ENCODE data around the gene PACSIN1. TPM values are rescaled to one million over a fixed set of nuclear protein-coding genes. Genes with fewer than 3 reads are reported as not detected.

PACSIN1 gene
- total and polyA plus RNA-seq, 4 donors, result 5.8 to 34.8 (median 25.7) TPM

- H3K36me3 ChIP-seq (ENCODE audit: control insufficient read depth, insufficient read depth, low read length), result peaks cover 19% of the 10 kb centered on the region
- no peak overlapping the region for H3K27ac ChIP-seq (ENCODE audit: low read depth, low read length)
- H3K4me1 ChIP-seq (ENCODE audit: control insufficient read depth, insufficient read depth, low read length), result peaks cover 23% of the 10 kb centered on the region
- 79% methylated on average over 18 of the region's 19 CpGs for WGBS (ENCODE audit: insufficient coverage)
- H3K9me3 ChIP-seq (ENCODE audit: control insufficient read depth, insufficient read depth, low read length), result no peaks in the 10 kb centered on the region
- no peak for DNase-seq (ENCODE audit: low read depth in 4 of 6, low spot score in 6 of 6)
- no peak overlapping the region for H3K4me3 ChIP-seq (ENCODE audit: low read depth, low read length)
- no peaks in the 10 kb centered on the region for H3K27me3 ChIP-seq (ENCODE audit: control insufficient read depth, insufficient read depth, low read length)
Measured at GRCh38 chr6:34537922-34538550, 72.2 kb downstream of the PACSIN1 start.

DNA sequence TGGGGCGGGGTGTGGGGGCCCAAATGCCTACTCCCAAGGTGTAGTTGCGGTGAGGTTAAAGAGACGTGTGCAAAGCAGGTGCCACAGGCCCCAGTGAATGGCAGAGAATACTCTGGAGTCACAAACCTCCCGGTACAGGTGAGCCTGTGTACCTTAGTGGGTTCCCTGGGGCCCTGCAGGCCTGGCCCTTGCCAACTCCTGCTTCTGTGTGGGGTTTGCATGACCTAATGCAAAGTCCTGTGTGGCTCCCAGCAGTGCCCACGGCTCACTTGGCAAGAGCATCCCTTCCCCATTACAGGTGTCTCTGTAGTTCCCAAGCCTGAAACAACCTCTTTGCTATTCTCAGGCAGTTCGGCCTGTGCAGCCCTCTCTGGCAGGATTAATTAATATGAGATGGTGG, 72.7 kb downstream of the PACSIN1 start:
- Histone ChIP-seq H3K27ac (ENCODE audit: low read depth, low read length) (no peak overlapping the region), H3K4me1 (ENCODE audit: control insufficient read depth, insufficient read depth, low read length) (peaks cover 23% of the 10 kb centered on the region), H3K9me3 (ENCODE audit: control insufficient read depth, insufficient read depth, low read length) (no peaks in the 10 kb centered on the region), H3K36me3 (ENCODE audit: control insufficient read depth, insufficient read depth, low read length) (peaks cover 15% of the 10 kb centered on the region), H3K4me3 (ENCODE audit: low read depth, low read length) (no peak overlapping the region), H3K27me3 (ENCODE audit: control insufficient read depth, insufficient read depth, low read length) (no peaks in the 10 kb centered on the region)
- 98% methylated on average over 4 of the region's 6 CpGs for WGBS (ENCODE audit: insufficient coverage)
- DNase-seq (ENCODE audit: low read depth in 4 of 6, low spot score in 6 of 6), result peak in 1 of 6 donors; percentile 28

DNA sequence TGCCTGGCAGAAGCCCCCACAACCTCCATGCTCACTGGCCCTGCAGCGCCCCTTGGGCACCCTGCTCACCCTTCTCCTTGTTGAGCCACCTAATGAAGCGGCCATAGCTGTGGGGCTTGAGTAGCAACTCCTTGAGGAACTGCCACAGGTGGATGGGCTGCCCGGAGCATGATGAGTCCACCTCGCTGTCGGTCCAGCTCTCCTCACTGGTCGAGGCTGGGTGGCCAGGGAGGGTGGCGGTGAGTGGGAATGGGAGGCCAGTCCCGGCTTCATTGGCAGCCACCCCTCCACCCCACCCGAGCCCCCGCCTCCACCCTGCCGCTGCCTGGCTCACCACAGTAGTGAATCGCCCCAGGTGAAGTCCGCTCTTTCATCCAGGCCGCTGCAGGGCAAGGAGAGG, 73.3 kb downstream of the PACSIN1 start:
- H3K4me1 ChIP-seq (ENCODE audit: control insufficient read depth, insufficient read depth, low read length), result peaks cover 23% of the 10 kb centered on the region
- no peaks in the 10 kb centered on the region for H3K9me3 ChIP-seq (ENCODE audit: control insufficient read depth, insufficient read depth, low read length)
- no peak for DNase-seq (ENCODE audit: low read depth in 4 of 6, low spot score in 6 of 6)
- peaks cover 9% of the 10 kb centered on the region for H3K36me3 ChIP-seq (ENCODE audit: control insufficient read depth, insufficient read depth, low read length)
- H3K27ac ChIP-seq (ENCODE audit: low read depth, low read length), result no peak overlapping the region
- no peak overlapping the region for H3K4me3 ChIP-seq (ENCODE audit: low read depth, low read length)
- WGBS (ENCODE audit: insufficient coverage), result 88% methylated on average over 4 of the region's 14 CpGs
- H3K27me3 ChIP-seq (ENCODE audit: control insufficient read depth, insufficient read depth, low read length), result no peaks in the 10 kb centered on the region

DNA sequence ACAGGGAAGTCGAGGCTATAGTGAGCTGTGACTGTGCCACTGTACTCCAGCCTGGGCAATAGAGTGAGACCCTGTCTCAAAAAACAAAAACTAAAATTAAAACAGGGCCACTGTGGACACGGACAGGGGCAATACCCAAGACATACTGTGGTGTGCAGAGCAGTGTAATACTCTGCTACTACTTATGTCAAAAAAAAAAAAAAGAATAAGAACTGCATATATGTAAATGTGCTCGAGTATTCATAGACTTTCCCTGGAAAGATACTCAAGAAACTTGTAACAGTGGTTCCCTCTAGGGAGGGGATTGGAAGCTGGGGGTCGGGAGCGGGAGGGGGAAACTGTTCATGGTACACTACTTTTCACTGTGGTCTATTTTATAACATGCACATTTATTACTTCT, 74.3 kb downstream of the PACSIN1 start:
- no CpG with 5 or more reads among the region's 5 CpGs for WGBS (ENCODE audit: insufficient coverage)
- Histone ChIP-seq H3K36me3 (ENCODE audit: control insufficient read depth, insufficient read depth, low read length) (peaks cover 1% of the 10 kb centered on the region), H3K9me3 (ENCODE audit: control insufficient read depth, insufficient read depth, low read length) (no peaks in the 10 kb centered on the region), H3K27me3 (ENCODE audit: control insufficient read depth, insufficient read depth, low read length) (no peaks in the 10 kb centered on the region), H3K4me3 (ENCODE audit: low read depth, low read length) (no peak overlapping the region), H3K27ac (ENCODE audit: low read depth, low read length) (no peak overlapping the region), H3K4me1 (ENCODE audit: control insufficient read depth, insufficient read depth, low read length) (peaks cover 24% of the 10 kb centered on the region)
- no peak for DNase-seq (ENCODE audit: low read depth in 4 of 6, low spot score in 6 of 6)

DNA sequence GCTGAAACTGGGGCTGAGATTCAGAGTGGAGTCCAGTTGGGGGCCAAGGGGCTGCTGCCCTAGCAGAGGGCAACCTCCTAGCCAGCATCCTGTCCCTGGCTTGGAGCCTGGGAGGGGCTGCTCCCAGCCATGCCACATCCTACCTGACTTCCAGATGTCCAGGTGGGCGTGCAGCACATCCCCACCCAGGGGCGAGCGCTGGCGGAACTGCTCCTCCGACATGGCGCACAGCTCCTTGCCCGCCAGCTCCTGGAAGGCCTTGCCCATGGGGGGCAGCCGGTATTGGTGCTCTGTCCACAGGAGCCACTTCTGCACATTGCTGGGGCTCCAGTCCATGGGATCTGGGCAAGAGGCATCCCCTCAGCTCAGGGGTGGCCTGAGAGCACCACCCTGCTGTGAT, 75.0 kb downstream of the PACSIN1 start:
- no peak for DNase-seq (ENCODE audit: low read depth in 4 of 6, low spot score in 6 of 6)
- H3K4me3 ChIP-seq (ENCODE audit: low read depth, low read length), result no peak overlapping the region
- peaks cover 21% of the 10 kb centered on the region for H3K4me1 ChIP-seq (ENCODE audit: control insufficient read depth, insufficient read depth, low read length)
- H3K27me3 ChIP-seq (ENCODE audit: control insufficient read depth, insufficient read depth, low read length), result no peaks in the 10 kb centered on the region
- H3K27ac ChIP-seq (ENCODE audit: low read depth, low read length), result no peak overlapping the region
- H3K36me3 ChIP-seq (ENCODE audit: control insufficient read depth, insufficient read depth, low read length), result no peaks in the 10 kb centered on the region
- WGBS (ENCODE audit: insufficient coverage), result 96% methylated on average over 8 of the region's 8 CpGs
- no peaks in the 10 kb centered on the region for H3K9me3 ChIP-seq (ENCODE audit: control insufficient read depth, insufficient read depth, low read length)

DNA sequence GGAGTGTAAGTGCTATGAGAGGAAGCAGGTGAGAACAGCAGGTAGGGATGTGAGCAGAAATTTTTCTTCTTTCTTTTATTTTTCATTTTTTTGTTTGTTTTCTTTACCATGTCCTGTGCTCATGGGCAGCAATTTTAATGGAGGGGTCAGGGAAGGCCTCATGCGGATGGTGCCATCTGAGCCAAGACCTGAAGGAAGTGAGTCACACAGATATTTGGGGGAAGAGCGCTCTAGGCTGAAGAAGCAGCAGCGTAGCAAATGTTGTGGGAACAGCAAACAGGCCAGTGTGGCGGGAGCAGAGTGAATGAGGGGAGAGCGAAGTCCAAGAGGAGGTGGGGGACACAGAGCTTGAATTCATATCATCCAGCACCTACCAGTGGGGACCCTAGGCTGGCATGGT, 77.5 kb downstream of the PACSIN1 start:
- 98% methylated on average over 4 of the region's 5 CpGs for WGBS (ENCODE audit: insufficient coverage)
- no peak for DNase-seq (ENCODE audit: low read depth in 4 of 6, low spot score in 6 of 6)
- no peaks in the 10 kb centered on the region for H3K36me3 ChIP-seq (ENCODE audit: control insufficient read depth, insufficient read depth, low read length)
- no peaks in the 10 kb centered on the region for H3K27me3 ChIP-seq (ENCODE audit: control insufficient read depth, insufficient read depth, low read length)
- H3K4me1 ChIP-seq (ENCODE audit: control insufficient read depth, insufficient read depth, low read length), result peaks cover 25% of the 10 kb centered on the region
- H3K9me3 ChIP-seq (ENCODE audit: control insufficient read depth, insufficient read depth, low read length), result no peaks in the 10 kb centered on the region
- H3K27ac ChIP-seq (ENCODE audit: low read depth, low read length), result no peak overlapping the region
- no peak overlapping the region for H3K4me3 ChIP-seq (ENCODE audit: low read depth, low read length)

- no peaks in the 10 kb centered on the region for H3K27me3 ChIP-seq (ENCODE audit: control insufficient read depth, insufficient read depth, low read length)
- no peaks in the 10 kb centered on the region for H3K9me3 ChIP-seq (ENCODE audit: control insufficient read depth, insufficient read depth, low read length)
- DNase-seq (ENCODE audit: low read depth in 4 of 6, low spot score in 6 of 6), result no peak
- WGBS (ENCODE audit: insufficient coverage), result 91% methylated on average over 27 of the region's 27 CpGs
- no peak overlapping the region for H3K4me3 ChIP-seq (ENCODE audit: low read depth, low read length)
- no peaks in the 10 kb centered on the region for H3K36me3 ChIP-seq (ENCODE audit: control insufficient read depth, insufficient read depth, low read length)
- H3K4me1 ChIP-seq (ENCODE audit: control insufficient read depth, insufficient read depth, low read length), result peaks cover 21% of the 10 kb centered on the region
- no peak overlapping the region for H3K27ac ChIP-seq (ENCODE audit: low read depth, low read length)
Measured at GRCh38 chr6:34544052-34544604, 78.3 kb downstream of the PACSIN1 start.

DNA sequence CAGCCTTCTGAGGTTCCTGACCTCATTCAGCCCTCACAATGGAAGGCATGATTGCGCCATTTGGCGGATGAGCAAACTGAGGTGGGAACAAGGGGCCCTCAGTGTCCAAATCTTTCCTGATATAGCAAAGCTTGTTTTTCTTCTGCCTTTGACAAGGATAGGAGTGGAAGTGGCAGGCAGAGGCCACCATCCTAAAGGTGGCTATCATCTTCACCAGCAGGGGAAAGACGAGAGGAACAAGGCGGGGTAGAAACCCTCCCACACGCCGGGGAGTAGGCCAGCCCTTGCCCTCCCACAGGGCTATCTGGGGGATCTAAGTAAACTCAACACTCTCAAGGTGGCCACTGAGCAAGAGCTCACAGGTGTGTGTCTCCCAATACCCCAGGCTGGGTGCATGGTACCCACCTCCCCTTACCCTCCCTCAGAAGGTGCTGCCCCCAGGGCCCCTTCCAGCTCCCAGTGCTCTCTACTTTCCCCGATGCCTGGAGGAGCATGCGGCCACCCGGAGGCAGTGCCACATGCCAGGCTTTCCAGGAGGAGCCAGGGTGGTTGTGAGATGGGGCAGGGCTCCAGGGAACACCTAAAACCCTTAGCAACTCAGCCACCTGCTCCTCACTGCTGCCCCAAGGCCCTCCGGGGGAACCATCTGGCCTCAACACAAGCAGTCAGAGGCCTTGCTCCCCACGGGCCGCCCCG, 79.0 kb downstream of the PACSIN1 start:
- DNase-seq (ENCODE audit: low read depth in 4 of 6, low spot score in 6 of 6), result peak in 1 of 6 donors; percentile 34
- 83% methylated on average over 9 of the region's 13 CpGs for WGBS (ENCODE audit: insufficient coverage)
- Histone ChIP-seq H3K27ac (ENCODE audit: low read depth, low read length) (no peak overlapping the region), H3K9me3 (ENCODE audit: control insufficient read depth, insufficient read depth, low read length) (no peaks in the 10 kb centered on the region), H3K27me3 (ENCODE audit: control insufficient read depth, insufficient read depth, low read length) (no peaks in the 10 kb centered on the region), H3K4me3 (ENCODE audit: low read depth, low read length) (no peak overlapping the region), H3K36me3 (ENCODE audit: control insufficient read depth, insufficient read depth, low read length) (no peaks in the 10 kb centered on the region), H3K4me1 (ENCODE audit: control insufficient read depth, insufficient read depth, low read length) (peaks cover 21% of the 10 kb centered on the region)

DNA sequence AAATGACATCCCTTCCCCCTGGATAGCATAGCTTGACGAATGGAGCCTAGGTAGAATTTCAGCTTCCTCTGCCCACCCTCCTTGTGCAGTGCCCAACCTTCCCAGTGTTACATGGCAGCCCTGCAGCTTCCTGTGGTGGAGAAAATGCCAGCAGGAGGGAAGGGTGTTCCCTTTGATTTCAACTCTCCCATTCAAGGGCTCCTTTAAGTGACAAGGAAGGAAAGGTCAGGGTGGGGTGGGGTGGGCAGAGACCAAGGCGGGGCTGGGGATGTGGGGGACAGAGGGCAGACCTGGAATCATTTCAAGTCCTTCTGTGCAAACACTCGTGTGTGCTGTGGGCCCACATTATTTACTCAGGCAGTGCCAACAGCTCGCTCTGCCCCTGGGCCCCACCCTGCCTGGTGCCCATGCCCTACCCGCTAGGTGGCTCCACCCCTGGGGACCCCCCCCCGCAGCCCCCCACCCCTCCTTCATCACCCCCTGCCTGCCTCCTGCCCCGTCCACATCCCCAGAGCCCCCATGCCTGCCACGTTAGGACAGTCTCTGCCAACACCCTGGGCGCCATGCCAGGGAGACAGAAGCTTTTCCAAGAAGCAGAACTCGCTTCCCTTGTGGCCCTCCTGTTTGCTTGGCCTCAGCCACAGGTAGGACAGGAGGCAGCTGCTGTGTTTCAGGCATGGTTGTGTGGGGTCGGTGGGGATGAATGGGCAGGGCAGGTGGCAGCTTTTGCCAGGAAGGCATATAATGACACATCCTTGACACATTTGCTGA, 80.9 kb downstream of the PACSIN1 start:
- no peaks in the 10 kb centered on the region for H3K36me3 ChIP-seq (ENCODE audit: control insufficient read depth, insufficient read depth, low read length)
- peaks cover 21% of the 10 kb centered on the region for H3K4me1 ChIP-seq (ENCODE audit: control insufficient read depth, insufficient read depth, low read length)
- H3K9me3 ChIP-seq (ENCODE audit: control insufficient read depth, insufficient read depth, low read length), result no peaks in the 10 kb centered on the region
- H3K4me3 ChIP-seq (ENCODE audit: low read depth, low read length), result no peak overlapping the region
- DNase-seq (ENCODE audit: low read depth in 4 of 6, low spot score in 6 of 6), result peak in 4 of 6 donors; percentile 56 to 94 (median 76)
- no peaks in the 10 kb centered on the region for H3K27me3 ChIP-seq (ENCODE audit: control insufficient read depth, insufficient read depth, low read length)
- 30% methylated on average over 9 of the region's 11 CpGs for WGBS (ENCODE audit: insufficient coverage)
- H3K27ac ChIP-seq (ENCODE audit: low read depth, low read length), result no peak overlapping the region
